Breast epithelium (tissue), 3 donors: Measurements from ENCODE around the gene APOL1.

Source experiments
- CTCF ChIP-seq, 3 donors: fragments of 450-650 bp; IDR thresholded peaks; one replicate each; pipeline ENCODE4 v1.5.1; 2016 to 2017; ENCODE audit warnings: antibody characterized with exemption in 3 of 3, mild to moderate bottlenecking in 3 of 3, moderate library complexity in 3 of 3
- POLR2A ChIP-seq: fragments of 450-650 bp; IDR thresholded peaks from one replicate; pipeline ENCODE4 v1.6.1; 2016; ENCODE audit warnings: antibody characterized with exemption, mild to moderate bottlenecking, moderate library complexity
- POLR2AphosphoS5 ChIP-seq, 3 donors: sonication (generic); formaldehyde crosslinking; IDR thresholded peaks; one replicate each; pipeline ENCODE4 v1.6.1; 2017; ENCODE audit warnings: antibody characterized with exemption in 3 of 3

- TF ChIP-seq CTCF (IDR thresholded peaks at IDR 0.05) (no peak), POLR2AphosphoS5 (IDR thresholded peaks at IDR 0.05) (no peak), POLR2A (no peak)
Measured at GRCh38 chr22:36299295-36299694, 46.4 kb downstream of the APOL1 start.
